H9 (cell line): ENCODE measurements around the gene FBLN1. TPM values are rescaled to one million over a fixed set of nuclear protein-coding genes. Genes with fewer than 3 reads are reported as not detected.

Experiments
- DNase-seq: peaks from one replicate; pipeline ENCODE4 v3.0.0-alpha.2; 2017
- H2AFZ ChIP-seq: one replicate; pipeline ENCODE4 v1.6.1; 2013; ENCODE audit warnings: mild to moderate bottlenecking, low read length, control low read depth, moderate library complexity
- H2AK5ac ChIP-seq: 2 replicates; pipeline ENCODE4 v1.6.1; 2013; ENCODE audit warnings: low read length, control low read depth, mixed read lengths; ENCODE audit not compliant: insufficient read length
- H2BK120ac ChIP-seq: one replicate; pipeline ENCODE4 v1.6.1; 2013; ENCODE audit warnings: low read depth, mild to moderate bottlenecking, low read length, control low read depth, inconsistent platforms; ENCODE audit not compliant: poor library complexity, severe bottlenecking
- H2BK12ac ChIP-seq: 2 replicates; pipeline ENCODE4 v1.6.1; 2013; ENCODE audit warnings: low read length, control low read depth, mixed read lengths, low read depth; ENCODE audit not compliant: insufficient read length
- H2BK15ac ChIP-seq: 2 replicates; pipeline ENCODE4 v1.6.1; 2013; ENCODE audit warnings: low read depth, low read length, control low read depth
- H2BK20ac ChIP-seq: one replicate; pipeline ENCODE4 v1.6.1; 2013; ENCODE audit warnings: low read depth, mild to moderate bottlenecking, low read length, control low read depth, inconsistent platforms; ENCODE audit not compliant: poor library complexity, severe bottlenecking
- H2BK5ac ChIP-seq: 2 replicates; pipeline ENCODE4 v1.6.1; 2013; ENCODE audit warnings: low read length, control low read depth, mixed read lengths; ENCODE audit not compliant: insufficient read length
- H3K14ac ChIP-seq: 2 replicates; pipeline ENCODE4 v1.6.1; 2013; ENCODE audit warnings: low read length, control low read depth; ENCODE audit not compliant: insufficient read depth
- H3K18ac ChIP-seq: 2 replicates; pipeline ENCODE4 v1.6.1; 2013; ENCODE audit warnings: low read depth, mild to moderate bottlenecking, mixed read lengths, low read length, control low read depth; ENCODE audit not compliant: insufficient read length
- H3K23ac ChIP-seq: 2 replicates; pipeline ENCODE4 v1.6.1; 2013; ENCODE audit warnings: low read length, control low read depth, mixed read lengths, low read depth; ENCODE audit not compliant: insufficient read length
- H3K23me2 ChIP-seq: 2 replicates; pipeline ENCODE4 v1.6.1; 2013; ENCODE audit warnings: low read depth, mild to moderate bottlenecking, mixed read lengths, low read length, control low read depth; ENCODE audit not compliant: insufficient read length, poor library complexity, severe bottlenecking
- H3K27ac ChIP-seq: 2 replicates; pipeline ENCODE4 v1.5.1; 2013; ENCODE audit warnings: low read length, control low read depth, mixed read lengths, low read depth; ENCODE audit not compliant: insufficient read length
- H3K27me3 ChIP-seq: 2 replicates; pipeline ENCODE4 v1.6.1; 2013; ENCODE audit warnings: low read length, control low read depth, inconsistent platforms; ENCODE audit not compliant: insufficient read depth
- H3K4ac ChIP-seq: 2 replicates; pipeline ENCODE4 v1.6.1; 2013; ENCODE audit warnings: low read depth, mild to moderate bottlenecking, control low read depth, inconsistent platforms, low read length, moderate library complexity
- H3K4me1 ChIP-seq: 2 replicates; pipeline ENCODE4 v1.6.1; 2013; ENCODE audit warnings: low read length, control low read depth, inconsistent platforms; ENCODE audit not compliant: insufficient read depth
- H3K4me2 ChIP-seq: 2 replicates; pipeline ENCODE4 v1.6.1; 2013; ENCODE audit warnings: low read length, control low read depth, mixed read lengths; ENCODE audit not compliant: insufficient read length, insufficient read depth
- H3K56ac ChIP-seq: 2 replicates; pipeline ENCODE4 v1.6.1; 2013; ENCODE audit warnings: low read depth, mild to moderate bottlenecking, mixed read lengths, low read length, control low read depth; ENCODE audit not compliant: insufficient read length
- H3K79me1 ChIP-seq: 2 replicates; pipeline ENCODE4 v1.6.1; 2013; ENCODE audit warnings: low read depth, mild to moderate bottlenecking, moderate library complexity, low read length, control low read depth, inconsistent platforms; ENCODE audit not compliant: insufficient read depth, poor library complexity, severe bottlenecking
- H3K79me2 ChIP-seq: 2 replicates; pipeline ENCODE4 v1.6.1; 2013; ENCODE audit warnings: low read length, control low read depth, inconsistent platforms; ENCODE audit not compliant: insufficient read depth
- H3K9ac ChIP-seq: 2 replicates; pipeline ENCODE4 v1.6.1; 2013; ENCODE audit warnings: low read length, control low read depth, mixed read lengths; ENCODE audit not compliant: insufficient read length; ENCODE audit errors: extremely low read depth
- H3K9me3 ChIP-seq: one replicate; pipeline ENCODE4 v1.6.1; 2013; ENCODE audit warnings: low read depth, low read length, inconsistent platforms; ENCODE audit not compliant: control insufficient read depth
- H3T11ph ChIP-seq: one replicate; pipeline ENCODE4 v1.6.1; 2013; ENCODE audit warnings: mild to moderate bottlenecking, low read length, control low read depth, inconsistent platforms
- H4K20me1 ChIP-seq: one replicate; pipeline ENCODE4 v1.6.1; 2013; ENCODE audit not compliant: control insufficient read depth, insufficient read length, insufficient read depth
- H4K5ac ChIP-seq: 2 replicates; pipeline ENCODE4 v1.6.1; 2013; ENCODE audit warnings: low read depth, mild to moderate bottlenecking, mixed read lengths, low read length, control low read depth; ENCODE audit not compliant: insufficient read length
- H4K8ac ChIP-seq: replicated peaks from 2 replicates; pipeline ENCODE4 v1.6.1; 2013; ENCODE audit warnings: low read length, control low read depth, mixed read lengths, low read depth; ENCODE audit not compliant: insufficient read length
- H4K91ac ChIP-seq: 2 replicates; pipeline ENCODE4 v1.6.1; 2013; ENCODE audit warnings: low read depth, mild to moderate bottlenecking, moderate library complexity, mixed read lengths, low read length, control low read depth; ENCODE audit not compliant: insufficient read length
- H3K27ac Mint-ChIP-seq, 3 experiments: 2 replicates in 2 of 3; 3 replicates in 1 of 3; pipeline ENCODE4 v1.8.0; 2020 to 2021; ENCODE audit warnings: mixed read lengths in 3 of 3, mild to moderate bottlenecking in 1 of 3, moderate library complexity in 1 of 3
- H3K27me3 Mint-ChIP-seq: 2 replicates; pipeline ENCODE4 v1.8.0; 2021; ENCODE audit warnings: low read depth, mild to moderate bottlenecking, moderate library complexity, mixed read lengths
- H3K36me3 Mint-ChIP-seq, 3 experiments: 2 replicates in 2 of 3; 3 replicates in 1 of 3; pipeline ENCODE4 v1.8.0; 2020 to 2021; ENCODE audit warnings: low read depth in 3 of 3, mixed read lengths in 3 of 3; ENCODE audit not compliant: insufficient read depth in 1 of 3
- H3K4me1 Mint-ChIP-seq, 2 experiments: 2 replicates each; pipeline ENCODE4 v1.8.0; 2020; ENCODE audit warnings: mixed read lengths in 2 of 2
- H3K4me3 Mint-ChIP-seq, 2 experiments: 2 replicates in 1 of 2; 3 replicates in 1 of 2; pipeline ENCODE4 v1.8.0; 2020 to 2021; ENCODE audit warnings: mild to moderate bottlenecking in 2 of 2, mixed read lengths in 2 of 2, moderate library complexity in 1 of 2
- H3K9me3 Mint-ChIP-seq, 2 experiments: 2 replicates in 1 of 2; 3 replicates in 1 of 2; pipeline ENCODE4 v1.8.0; 2020; ENCODE audit warnings: mild to moderate bottlenecking in 2 of 2, mixed read lengths in 2 of 2, moderate library complexity in 1 of 2
- CTCF ChIP-seq: fragments of 200-600 bp; sonication (generic); conservative IDR thresholded peaks from 3 replicates; pipeline ENCODE4 v1.8.0; 2021; ENCODE audit warnings: antibody characterized with exemption, mild to moderate bottlenecking
- WGBS: extraction: QIAGEN DNeasy Blood & Tissue Kit; methylation state at CpG from one replicate; pipeline ENCODE4 v1.1.7; 2013; ENCODE audit warnings: missing lambda C conversion rate, low lambda C conversion rate, mixed read lengths; ENCODE audit not compliant: insufficient read length; ENCODE audit errors: extremely low coverage; 5-methylcytosine and 5-hydroxymethylcytosine counted together
- total RNA-seq: library from RNA; stranded (reverse); gene quantifications from 2 replicates; pipeline ENCODE4 v1.2.1, GENCODE V29; 2021

FBLN1 gene
- total RNA-seq, 1 experiment from 2014 or later: 140 TPM

- no peaks in the 10 kb centered on the region for H3K9me3 ChIP-seq
- no CpG with 5 or more reads among the region's 7 CpGs for WGBS
- H2BK15ac ChIP-seq: no peak overlapping the region
- Mint-ChIP-seq H3K27me3 (peaks cover 4% of the 10 kb centered on the region), H3K4me3 (no peak overlapping the region), H3K27ac (no peak overlapping the region), H3K9me3 (no peaks in the 10 kb centered on the region; a peak in 1 of 5 replicates), H3K4me1 (peaks cover 10% of the 10 kb centered on the region in 2 experiments), H3K36me3 (0 out of 7 replicates have a peak, but pooled peaks cover 0 to 2% (median 0%) of the 10 kb centered on the region in 3 experiments)
- no peak overlapping the region for H3K18ac ChIP-seq
- H3K9ac ChIP-seq: no peak overlapping the region
- H3K27ac ChIP-seq: no peak overlapping the region
- H3K4me1 ChIP-seq: no peaks in the 10 kb centered on the region
- H2AFZ ChIP-seq: no peak overlapping the region
- H2BK20ac ChIP-seq: no peak overlapping the region
- no peaks in the 10 kb centered on the region for H3K79me1 ChIP-seq
- no peak for TF ChIP-seq CTCF
- no peaks in the 10 kb centered on the region for H3K27me3 ChIP-seq
- no peak overlapping the region for H2BK12ac ChIP-seq
- H3K23ac ChIP-seq: no peak overlapping the region
- no peak overlapping the region for H3T11ph ChIP-seq
- no peak overlapping the region for H4K5ac ChIP-seq
- H3K79me2 ChIP-seq: no peaks in the 10 kb centered on the region
- no peak overlapping the region for H2AK5ac ChIP-seq
- H3K56ac ChIP-seq: no peak overlapping the region
- no peak overlapping the region for H2BK120ac ChIP-seq
- no peak overlapping the region for H3K4me2 ChIP-seq
- no peak overlapping the region for H3K4ac ChIP-seq
- DNase-seq: no peak
- H2BK5ac ChIP-seq: no peak overlapping the region
- H4K8ac ChIP-seq: no peak overlapping the region
- H4K20me1 ChIP-seq: no peaks in the 10 kb centered on the region
- no peaks in the 10 kb centered on the region for H3K23me2 ChIP-seq
- no peak overlapping the region for H3K14ac ChIP-seq
- H4K91ac ChIP-seq: no peak overlapping the region
These were observed 25.1 kb upstream of the FBLN1 start for GRCh38 chr22:45477366-45478107.
